Measurements from ENCODE around the gene SNX32. TPM values are rescaled to one million over a fixed set of nuclear protein-coding genes. Genes with fewer than 3 reads are reported as not detected.

The SNX32 gene
- total and polyA plus RNA-seq, 9 of the 15 experiments (the other 6 are each of a cell fraction or from before 2014, with no cell fraction given), result 0.03 TPM; not detected in 7

DNA sequence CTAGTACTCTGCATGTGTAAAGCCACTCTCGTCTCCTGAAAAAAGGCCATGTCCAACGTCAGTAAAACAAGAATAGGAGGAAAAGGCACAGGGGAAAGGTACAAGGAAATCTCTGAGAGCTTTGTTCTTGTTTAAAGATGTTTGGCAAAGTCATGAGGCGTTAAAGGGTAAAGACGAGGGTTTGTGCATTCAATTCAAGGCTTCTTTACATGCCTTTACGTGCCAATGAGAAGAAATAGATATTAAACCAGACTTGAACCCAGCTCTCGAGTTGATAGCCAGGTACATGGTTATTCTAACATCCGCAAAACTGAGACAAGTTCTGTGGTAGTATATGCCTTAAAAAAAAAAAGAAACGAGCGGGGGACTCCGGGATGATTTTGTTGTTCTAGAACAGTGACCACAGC lies 24.9 kb downstream of the SNX32 start (continued):
- TF ChIP-seq, protein P1, sequence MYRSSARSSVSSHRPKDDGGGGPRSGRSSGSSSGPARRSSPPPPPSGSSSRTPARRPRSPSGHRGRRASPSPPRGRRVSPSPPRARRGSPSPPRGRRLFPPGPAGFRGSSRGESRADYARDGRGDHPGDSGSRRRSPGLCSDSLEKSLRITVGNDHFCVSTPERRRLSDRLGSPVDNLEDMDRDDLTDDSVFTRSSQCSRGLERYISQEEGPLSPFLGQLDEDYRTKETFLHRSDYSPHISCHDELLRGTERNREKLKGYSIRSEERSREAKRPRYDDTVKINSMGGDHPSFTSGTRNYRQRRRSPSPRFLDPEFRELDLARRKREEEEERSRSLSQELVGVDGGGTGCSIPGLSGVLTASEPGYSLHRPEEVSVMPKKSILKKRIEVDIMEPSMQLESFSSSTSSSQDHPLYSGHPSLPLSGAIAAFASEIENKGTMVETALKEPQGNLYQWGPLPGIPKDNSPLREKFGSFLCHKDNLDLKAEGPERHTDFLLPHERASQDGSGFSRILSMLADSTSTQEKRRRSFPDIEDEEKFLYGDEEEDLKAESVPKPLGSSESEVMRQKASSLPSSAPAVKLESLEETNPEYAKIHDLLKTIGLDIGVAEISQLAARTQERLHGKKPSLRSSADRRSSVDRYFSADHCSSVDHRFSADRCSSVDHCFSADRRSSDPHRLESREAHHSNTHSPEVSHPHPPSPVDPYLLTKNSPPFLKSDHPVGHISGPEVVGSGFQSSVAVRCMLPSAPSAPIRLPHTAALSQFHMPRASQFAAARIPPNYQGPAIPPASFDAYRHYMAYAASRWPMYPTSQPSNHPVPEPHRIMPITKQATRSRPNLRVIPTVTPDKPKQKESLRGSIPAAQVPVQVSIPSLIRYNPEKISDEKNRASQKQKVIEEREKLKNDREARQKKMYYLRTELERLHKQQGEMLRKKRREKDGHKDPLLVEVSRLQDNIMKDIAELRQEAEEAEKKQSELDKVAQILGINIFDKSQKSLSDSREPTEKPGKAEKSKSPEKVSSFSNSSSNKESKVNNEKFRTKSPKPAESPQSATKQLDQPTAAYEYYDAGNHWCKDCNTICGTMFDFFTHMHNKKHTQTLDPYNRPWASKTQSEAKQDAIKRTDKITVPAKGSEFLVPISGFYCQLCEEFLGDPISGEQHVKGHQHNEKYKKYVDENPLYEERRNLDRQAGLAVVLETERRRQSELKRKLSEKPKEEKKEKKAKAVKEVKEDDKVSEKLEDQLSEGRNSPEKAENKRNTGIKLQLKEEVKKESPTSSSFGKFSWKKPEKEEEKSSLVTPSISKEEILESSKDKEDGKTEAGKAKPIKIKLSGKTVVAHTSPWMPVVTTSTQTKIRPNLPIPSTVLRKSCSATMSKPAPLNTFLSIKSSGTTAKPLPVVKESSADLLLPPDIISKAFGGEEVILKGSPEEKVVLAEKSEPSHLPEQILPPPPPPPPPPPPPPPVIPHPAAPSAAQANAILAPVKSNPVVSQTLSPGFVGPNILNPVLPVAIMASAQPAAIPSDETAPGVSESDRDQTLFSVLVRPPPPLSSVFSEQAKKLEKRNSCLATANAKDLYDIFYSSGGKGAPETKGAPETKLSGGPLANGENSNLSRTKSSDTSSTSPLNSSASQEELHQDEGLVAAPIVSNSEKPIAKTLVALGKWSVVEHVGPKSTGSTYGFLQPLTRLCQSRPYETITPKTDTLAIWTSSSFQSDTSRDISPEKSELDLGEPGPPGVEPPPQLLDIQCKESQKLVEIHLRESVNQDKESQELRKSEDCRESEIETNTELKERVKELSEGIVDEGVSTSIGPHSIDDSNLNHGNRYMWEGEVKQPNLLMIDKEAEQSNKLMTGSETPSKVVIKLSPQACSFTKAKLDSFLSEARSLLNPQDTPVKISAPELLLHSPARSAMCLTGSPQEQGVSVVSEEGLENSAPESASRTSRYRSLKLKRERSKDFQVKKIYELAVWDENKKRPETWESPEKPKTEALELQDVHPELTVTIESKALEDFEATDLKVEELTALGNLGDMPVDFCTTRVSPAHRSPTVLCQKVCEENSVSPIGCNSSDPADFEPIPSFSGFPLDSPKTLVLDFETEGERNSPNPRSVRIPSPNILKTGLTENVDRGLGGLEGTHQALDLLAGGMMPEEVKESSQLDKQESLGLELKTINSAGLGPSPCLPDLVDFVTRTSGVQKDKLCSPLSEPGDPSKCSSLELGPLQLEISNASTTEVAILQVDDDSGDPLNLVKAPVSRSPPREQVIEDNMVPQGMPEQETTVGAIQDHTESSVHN (IDR thresholded peaks at IDR 0.05; ENCODE audit: borderline replicate concordance in 1 of 2, low read depth in 1 of 2), result no peak
- TF ChIP-seq ZNF507 (tag; conservative IDR thresholded peaks at IDR 0.05), result no peak
- TF ChIP-seq, protein P2, sequence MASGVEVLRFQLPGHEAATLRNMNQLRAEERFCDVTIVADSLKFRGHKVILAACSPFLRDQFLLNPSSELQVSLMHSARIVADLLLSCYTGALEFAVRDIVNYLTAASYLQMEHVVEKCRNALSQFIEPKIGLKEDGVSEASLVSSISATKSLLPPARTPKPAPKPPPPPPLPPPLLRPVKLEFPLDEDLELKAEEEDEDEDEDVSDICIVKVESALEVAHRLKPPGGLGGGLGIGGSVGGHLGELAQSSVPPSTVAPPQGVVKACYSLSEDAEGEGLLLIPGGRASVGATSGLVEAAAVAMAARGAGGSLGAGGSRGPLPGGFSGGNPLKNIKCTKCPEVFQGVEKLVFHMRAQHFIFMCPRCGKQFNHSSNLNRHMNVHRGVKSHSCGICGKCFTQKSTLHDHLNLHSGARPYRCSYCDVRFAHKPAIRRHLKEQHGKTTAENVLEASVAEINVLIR (CRISPR knock-in tag; IDR thresholded peaks at IDR 0.05), result no peak
- no peak for TF ChIP-seq ZBTB1 (CRISPR knock-in tag; IDR thresholded peaks at IDR 0.05; ENCODE audit: borderline replicate concordance, low read depth)
- TF ChIP-seq ZNF644 (tag; IDR thresholded peaks at IDR 0.05; ENCODE audit: low read depth), result no peak
- no peak for TF ChIP-seq SMAD1 (IDR thresholded peaks at IDR 0.05; ENCODE audit: low read depth, low read length, partially characterized antibody)
- no peak for TF ChIP-seq XRCC5 (IDR thresholded peaks at IDR 0.05; ENCODE audit: low read depth, low read length)
- no peak for TF ChIP-seq PHF20 (IDR thresholded peaks at IDR 0.05; ENCODE audit: partially characterized antibody)
- TF ChIP-seq MCM2 (IDR thresholded peaks at IDR 0.05; ENCODE audit: low read depth), result no peak
- TF ChIP-seq, protein P3, sequence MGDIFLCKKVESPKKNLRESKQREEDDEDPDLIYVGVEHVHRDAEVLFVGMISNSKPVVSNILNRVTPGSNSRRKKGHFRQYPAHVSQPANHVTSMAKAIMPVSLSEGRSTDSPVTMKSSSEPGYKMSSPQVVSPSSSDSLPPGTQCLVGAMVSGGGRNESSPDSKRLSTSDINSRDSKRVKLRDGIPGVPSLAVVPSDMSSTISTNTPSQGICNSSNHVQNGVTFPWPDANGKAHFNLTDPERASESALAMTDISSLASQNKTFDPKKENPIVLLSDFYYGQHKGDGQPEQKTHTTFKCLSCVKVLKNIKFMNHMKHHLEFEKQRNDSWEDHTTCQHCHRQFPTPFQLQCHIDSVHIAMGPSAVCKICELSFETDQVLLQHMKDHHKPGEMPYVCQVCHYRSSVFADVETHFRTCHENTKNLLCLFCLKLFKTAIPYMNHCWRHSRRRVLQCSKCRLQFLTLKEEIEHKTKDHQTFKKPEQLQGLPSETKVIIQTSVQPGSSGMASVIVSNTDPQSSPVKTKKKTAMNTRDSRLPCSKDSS (IDR thresholded peaks at IDR 0.05; ENCODE audit: low read depth, partially characterized antibody), result no peak
- TF ChIP-seq CHD1 (IDR thresholded peaks at IDR 0.05; ENCODE audit: low read length), result peak; percentile 96
- TF ChIP-seq ZNF445 (CRISPR knock-in tag; IDR thresholded peaks at IDR 0.05; ENCODE audit: low read depth), result no peak; the same call in 1 of the 2 replicates
- TF ChIP-seq ZNF146 (CRISPR knock-in tag; IDR thresholded peaks at IDR 0.05; ENCODE audit: unreplicated experiment), result no peak
- TF ChIP-seq TCF7L2 (IDR thresholded peaks at IDR 0.05; ENCODE audit: low read depth, low read length), result no peak
- TF ChIP-seq HDAC2 (IDR thresholded peaks at IDR 0.05), result no peak
- no peak for TF ChIP-seq KLF16 (IDR thresholded peaks at IDR 0.05)
- TF ChIP-seq CHD2 (IDR thresholded peaks at IDR 0.05; ENCODE audit: low read depth, low read length), result no peak
- peak; percentile 68; the same call in 1 of the 2 replicates for TF ChIP-seq POLR2H (tag; IDR thresholded peaks at IDR 0.05; ENCODE audit: low read depth)
- TF ChIP-seq FOS (IDR thresholded peaks at IDR 0.05; ENCODE audit: extremely low read depth, insufficient read length), result no peak
